ENCODE results near the gene LOXL3.

LOXL3 gene

GRCh38 chr2:74503506-74504475 lies 50.0 kb downstream of the LOXL3 start:
- H3K9ac ChIP-seq (ENCODE audit: low read length), result peak overlapping the region; percentile 44; the same call in 1 of the 2 replicates
- TF ChIP-seq EZH2phosphoT487 (IDR thresholded peaks at IDR 0.05; ENCODE audit: low read length) (no peak), CTCF (IDR thresholded peaks at IDR 0.05; ENCODE audit: low read length) (no peak), EZH2 (optimal IDR thresholded peaks at IDR 0.05; ENCODE audit: low read depth, low read length) (no peak)
- H3K27me3 ChIP-seq (replicated peaks; ENCODE audit: insufficient read depth, low read length), result peaks cover 14% of the 10 kb centered on the region
- peak overlapping the region; percentile 96 for H2AFZ ChIP-seq (ENCODE audit: low read length)
- peaks cover 14% of the 10 kb centered on the region for H3K4me1 ChIP-seq (ENCODE audit: low read length)
- H3K4me2 ChIP-seq (ENCODE audit: low read depth, low read length), result peak overlapping the region; percentile 90
- no peak for DNase-seq
- no peak overlapping the region for H3K27ac ChIP-seq (ENCODE audit: low read length)
- H3K36me3 ChIP-seq (replicated peaks; ENCODE audit: insufficient read depth, low read length), result no peaks in the 10 kb centered on the region
- 0 out of 2 replicates have a peak, but pooled peaks cover 14% of the 10 kb centered on the region for H3F3A ChIP-seq (ENCODE audit: insufficient read depth, low read length)
- no peaks in the 10 kb centered on the region for H4K20me1 ChIP-seq (ENCODE audit: insufficient read depth, low read length)
- no peaks in the 10 kb centered on the region for H3K9me3 ChIP-seq (replicated peaks; ENCODE audit: insufficient read depth, low read length)
- H3K4me3 ChIP-seq (ENCODE audit: low read length), result peak overlapping the region; percentile 64
- H3K79me2 ChIP-seq (ENCODE audit: low read length), result peaks cover 13% of the 10 kb centered on the region
- no peaks in the 10 kb centered on the region for H3K9me2 ChIP-seq (replicated peaks; ENCODE audit: insufficient read depth, low read length)

GRCh38 chr2:74502720-74503505 lies 50.8 kb downstream of the LOXL3 start:
- TF ChIP-seq EZH2phosphoT487 (IDR thresholded peaks at IDR 0.05; ENCODE audit: low read length) (no peak), CTCF (IDR thresholded peaks at IDR 0.05; ENCODE audit: low read length) (peak; percentile 44)
- Histone ChIP-seq H3K36me3 (replicated peaks; ENCODE audit: insufficient read depth, low read length) (no peaks in the 10 kb centered on the region), H3K9ac (ENCODE audit: low read length) (peak overlapping the region; percentile 44; the same call in 1 of the 2 replicates), H3K27me3 (replicated peaks; ENCODE audit: insufficient read depth, low read length) (peaks cover 22% of the 10 kb centered on the region), H3K9me3 (replicated peaks; ENCODE audit: insufficient read depth, low read length) (no peaks in the 10 kb centered on the region), H3K4me3 (ENCODE audit: low read length) (peak overlapping the region; percentile 64), H3F3A (ENCODE audit: insufficient read depth, low read length) (0 out of 2 replicates have a peak, but pooled peaks cover 14% of the 10 kb centered on the region), H2AFZ (ENCODE audit: low read length) (peak overlapping the region; percentile 96), H3K4me2 (ENCODE audit: low read depth, low read length) (peak overlapping the region; percentile 90), H3K27ac (ENCODE audit: low read length) (no peak overlapping the region), H4K20me1 (ENCODE audit: insufficient read depth, low read length) (no peaks in the 10 kb centered on the region), H3K79me2 (ENCODE audit: low read length) (peaks cover 13% of the 10 kb centered on the region), H3K9me2 (replicated peaks; ENCODE audit: insufficient read depth, low read length) (no peaks in the 10 kb centered on the region), H3K4me1 (ENCODE audit: low read length) (peaks cover 9% of the 10 kb centered on the region)
- DNase-seq, result peak; percentile 58

- H3K9ac ChIP-seq (ENCODE audit: low read length), result peak overlapping the region; percentile 44; the same call in 1 of the 2 replicates
Measured at GRCh38 chr2:74502147-74502719, 51.5 kb downstream of the LOXL3 start.

More at GRCh38 chr2:74502147-74502719, 51.5 kb downstream of the LOXL3 start:
- TF ChIP-seq CTCF (IDR thresholded peaks at IDR 0.05; ENCODE audit: low read length), result no peak
- TF ChIP-seq EZH2phosphoT487 (IDR thresholded peaks at IDR 0.05; ENCODE audit: low read length), result no peak
- no peak for TF ChIP-seq EZH2 (optimal IDR thresholded peaks at IDR 0.05; ENCODE audit: low read depth, low read length)
- no peaks in the 10 kb centered on the region for H4K20me1 ChIP-seq (ENCODE audit: insufficient read depth, low read length)
- peak overlapping the region; percentile 64 for H3K4me3 ChIP-seq (ENCODE audit: low read length)
- peaks cover 9% of the 10 kb centered on the region for H3K4me1 ChIP-seq (ENCODE audit: low read length)
- no peak for DNase-seq
- no peaks in the 10 kb centered on the region for H3K9me2 ChIP-seq (replicated peaks; ENCODE audit: insufficient read depth, low read length)
- H2AFZ ChIP-seq (ENCODE audit: low read length), result peak overlapping the region; percentile 96
- peaks cover 25% of the 10 kb centered on the region for H3K27me3 ChIP-seq (replicated peaks; ENCODE audit: insufficient read depth, low read length)
- 0 out of 2 replicates have a peak, but pooled peaks cover 14% of the 10 kb centered on the region for H3F3A ChIP-seq (ENCODE audit: insufficient read depth, low read length)
- H3K36me3 ChIP-seq (replicated peaks; ENCODE audit: insufficient read depth, low read length), result no peaks in the 10 kb centered on the region
- peak overlapping the region; percentile 90 for H3K4me2 ChIP-seq (ENCODE audit: low read depth, low read length)
- no peak overlapping the region for H3K27ac ChIP-seq (ENCODE audit: low read length)
- no peaks in the 10 kb centered on the region for H3K9me3 ChIP-seq (replicated peaks; ENCODE audit: insufficient read depth, low read length)
- H3K79me2 ChIP-seq (ENCODE audit: low read length), result peaks cover 13% of the 10 kb centered on the region
